ENCODE data around the gene MEOX1. TPM values are rescaled to one million over a fixed set of nuclear protein-coding genes. Genes with fewer than 3 reads are reported as not detected.

The MEOX1 gene
- total and polyA plus RNA-seq, 2 of the 8 experiments (the other 6 are each of a cell fraction or from before 2014, with no cell fraction given), result not detected

GRCh38 chr17:43613917-43614316 lies 47.8 kb downstream of the MEOX1 start (continued):
- TF ChIP-seq, protein P1, sequence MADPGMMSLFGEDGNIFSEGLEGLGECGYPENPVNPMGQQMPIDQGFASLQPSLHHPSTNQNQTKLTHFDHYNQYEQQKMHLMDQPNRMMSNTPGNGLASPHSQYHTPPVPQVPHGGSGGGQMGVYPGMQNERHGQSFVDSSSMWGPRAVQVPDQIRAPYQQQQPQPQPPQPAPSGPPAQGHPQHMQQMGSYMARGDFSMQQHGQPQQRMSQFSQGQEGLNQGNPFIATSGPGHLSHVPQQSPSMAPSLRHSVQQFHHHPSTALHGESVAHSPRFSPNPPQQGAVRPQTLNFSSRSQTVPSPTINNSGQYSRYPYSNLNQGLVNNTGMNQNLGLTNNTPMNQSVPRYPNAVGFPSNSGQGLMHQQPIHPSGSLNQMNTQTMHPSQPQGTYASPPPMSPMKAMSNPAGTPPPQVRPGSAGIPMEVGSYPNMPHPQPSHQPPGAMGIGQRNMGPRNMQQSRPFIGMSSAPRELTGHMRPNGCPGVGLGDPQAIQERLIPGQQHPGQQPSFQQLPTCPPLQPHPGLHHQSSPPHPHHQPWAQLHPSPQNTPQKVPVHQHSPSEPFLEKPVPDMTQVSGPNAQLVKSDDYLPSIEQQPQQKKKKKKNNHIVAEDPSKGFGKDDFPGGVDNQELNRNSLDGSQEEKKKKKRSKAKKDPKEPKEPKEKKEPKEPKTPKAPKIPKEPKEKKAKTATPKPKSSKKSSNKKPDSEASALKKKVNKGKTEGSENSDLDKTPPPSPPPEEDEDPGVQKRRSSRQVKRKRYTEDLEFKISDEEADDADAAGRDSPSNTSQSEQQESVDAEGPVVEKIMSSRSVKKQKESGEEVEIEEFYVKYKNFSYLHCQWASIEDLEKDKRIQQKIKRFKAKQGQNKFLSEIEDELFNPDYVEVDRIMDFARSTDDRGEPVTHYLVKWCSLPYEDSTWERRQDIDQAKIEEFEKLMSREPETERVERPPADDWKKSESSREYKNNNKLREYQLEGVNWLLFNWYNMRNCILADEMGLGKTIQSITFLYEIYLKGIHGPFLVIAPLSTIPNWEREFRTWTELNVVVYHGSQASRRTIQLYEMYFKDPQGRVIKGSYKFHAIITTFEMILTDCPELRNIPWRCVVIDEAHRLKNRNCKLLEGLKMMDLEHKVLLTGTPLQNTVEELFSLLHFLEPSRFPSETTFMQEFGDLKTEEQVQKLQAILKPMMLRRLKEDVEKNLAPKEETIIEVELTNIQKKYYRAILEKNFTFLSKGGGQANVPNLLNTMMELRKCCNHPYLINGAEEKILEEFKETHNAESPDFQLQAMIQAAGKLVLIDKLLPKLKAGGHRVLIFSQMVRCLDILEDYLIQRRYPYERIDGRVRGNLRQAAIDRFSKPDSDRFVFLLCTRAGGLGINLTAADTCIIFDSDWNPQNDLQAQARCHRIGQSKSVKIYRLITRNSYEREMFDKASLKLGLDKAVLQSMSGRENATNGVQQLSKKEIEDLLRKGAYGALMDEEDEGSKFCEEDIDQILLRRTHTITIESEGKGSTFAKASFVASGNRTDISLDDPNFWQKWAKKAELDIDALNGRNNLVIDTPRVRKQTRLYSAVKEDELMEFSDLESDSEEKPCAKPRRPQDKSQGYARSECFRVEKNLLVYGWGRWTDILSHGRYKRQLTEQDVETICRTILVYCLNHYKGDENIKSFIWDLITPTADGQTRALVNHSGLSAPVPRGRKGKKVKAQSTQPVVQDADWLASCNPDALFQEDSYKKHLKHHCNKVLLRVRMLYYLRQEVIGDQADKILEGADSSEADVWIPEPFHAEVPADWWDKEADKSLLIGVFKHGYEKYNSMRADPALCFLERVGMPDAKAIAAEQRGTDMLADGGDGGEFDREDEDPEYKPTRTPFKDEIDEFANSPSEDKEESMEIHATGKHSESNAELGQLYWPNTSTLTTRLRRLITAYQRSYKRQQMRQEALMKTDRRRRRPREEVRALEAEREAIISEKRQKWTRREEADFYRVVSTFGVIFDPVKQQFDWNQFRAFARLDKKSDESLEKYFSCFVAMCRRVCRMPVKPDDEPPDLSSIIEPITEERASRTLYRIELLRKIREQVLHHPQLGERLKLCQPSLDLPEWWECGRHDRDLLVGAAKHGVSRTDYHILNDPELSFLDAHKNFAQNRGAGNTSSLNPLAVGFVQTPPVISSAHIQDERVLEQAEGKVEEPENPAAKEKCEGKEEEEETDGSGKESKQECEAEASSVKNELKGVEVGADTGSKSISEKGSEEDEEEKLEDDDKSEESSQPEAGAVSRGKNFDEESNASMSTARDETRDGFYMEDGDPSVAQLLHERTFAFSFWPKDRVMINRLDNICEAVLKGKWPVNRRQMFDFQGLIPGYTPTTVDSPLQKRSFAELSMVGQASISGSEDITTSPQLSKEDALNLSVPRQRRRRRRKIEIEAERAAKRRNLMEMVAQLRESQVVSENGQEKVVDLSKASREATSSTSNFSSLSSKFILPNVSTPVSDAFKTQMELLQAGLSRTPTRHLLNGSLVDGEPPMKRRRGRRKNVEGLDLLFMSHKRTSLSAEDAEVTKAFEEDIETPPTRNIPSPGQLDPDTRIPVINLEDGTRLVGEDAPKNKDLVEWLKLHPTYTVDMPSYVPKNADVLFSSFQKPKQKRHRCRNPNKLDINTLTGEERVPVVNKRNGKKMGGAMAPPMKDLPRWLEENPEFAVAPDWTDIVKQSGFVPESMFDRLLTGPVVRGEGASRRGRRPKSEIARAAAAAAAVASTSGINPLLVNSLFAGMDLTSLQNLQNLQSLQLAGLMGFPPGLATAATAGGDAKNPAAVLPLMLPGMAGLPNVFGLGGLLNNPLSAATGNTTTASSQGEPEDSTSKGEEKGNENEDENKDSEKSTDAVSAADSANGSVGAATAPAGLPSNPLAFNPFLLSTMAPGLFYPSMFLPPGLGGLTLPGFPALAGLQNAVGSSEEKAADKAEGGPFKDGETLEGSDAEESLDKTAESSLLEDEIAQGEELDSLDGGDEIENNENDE (IDR thresholded peaks at IDR 0.05; ENCODE audit: insufficient replicate concordance, low read length), result no peak
- TF ChIP-seq SP1 (IDR thresholded peaks at IDR 0.05; ENCODE audit: low read depth, low read length) (no peak), POLR2AphosphoS5 (IDR thresholded peaks at IDR 0.05; ENCODE audit: low read depth, low read length) (no peak), TAF7 (optimal IDR thresholded peaks at IDR 0.05; ENCODE audit: borderline replicate concordance, low read depth, low read length) (no peak), ZNF274 (IDR thresholded peaks at IDR 0.05; ENCODE audit: borderline replicate concordance, extremely low read depth, low read length) (no peak), CBX8 (IDR thresholded peaks at IDR 0.05; ENCODE audit: borderline replicate concordance, low read depth, low read length) (no peak), SP4 (IDR thresholded peaks at IDR 0.05; ENCODE audit: low read length) (no peak), USF2 (IDR thresholded peaks at IDR 0.05; ENCODE audit: low read length) (no peak), CEBPB (IDR thresholded peaks at IDR 0.05; ENCODE audit: low read depth, low read length) (no peak), TAF1 (IDR thresholded peaks at IDR 0.05; ENCODE audit: low read depth, low read length) (no peak), CHD1 (IDR thresholded peaks at IDR 0.05; ENCODE audit: low read depth, low read length) (no peak)
